ENCODE results near the gene KDSR.

DNA sequence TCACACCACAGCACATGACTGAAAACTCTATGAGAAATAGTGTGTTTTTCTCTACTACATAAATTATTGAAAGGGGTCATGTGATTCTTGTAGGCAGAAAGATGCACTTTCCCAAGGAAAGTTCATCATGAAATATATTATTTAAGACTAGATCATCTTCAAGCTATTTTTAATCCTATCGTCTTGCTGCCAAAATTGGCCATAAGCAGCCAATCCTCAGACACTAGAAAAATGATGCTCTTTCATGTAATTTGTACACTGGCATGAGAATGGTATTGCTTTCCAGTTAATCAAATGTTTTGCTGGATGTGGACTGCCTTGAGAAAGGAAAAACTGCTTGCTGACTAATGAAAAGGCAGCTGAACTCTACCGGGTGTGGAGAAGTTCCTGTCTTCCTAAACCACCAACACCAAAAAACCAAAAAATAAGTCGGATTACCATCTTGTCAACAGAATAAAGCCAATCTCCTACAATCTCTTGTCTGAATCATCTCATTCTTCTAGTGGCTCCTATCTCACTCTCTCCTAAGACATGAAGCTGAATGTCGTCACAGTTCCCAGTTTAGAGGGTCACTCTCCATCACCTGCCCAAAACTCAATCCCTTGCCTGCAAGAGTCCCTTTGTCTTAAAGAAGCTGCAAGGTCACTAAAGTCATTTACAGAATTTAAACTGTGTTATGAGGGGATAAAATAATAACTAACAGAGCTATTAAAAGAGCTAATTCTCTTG, 52.8 kb downstream of the KDSR start:
- TF ChIP-seq, protein P1, sequence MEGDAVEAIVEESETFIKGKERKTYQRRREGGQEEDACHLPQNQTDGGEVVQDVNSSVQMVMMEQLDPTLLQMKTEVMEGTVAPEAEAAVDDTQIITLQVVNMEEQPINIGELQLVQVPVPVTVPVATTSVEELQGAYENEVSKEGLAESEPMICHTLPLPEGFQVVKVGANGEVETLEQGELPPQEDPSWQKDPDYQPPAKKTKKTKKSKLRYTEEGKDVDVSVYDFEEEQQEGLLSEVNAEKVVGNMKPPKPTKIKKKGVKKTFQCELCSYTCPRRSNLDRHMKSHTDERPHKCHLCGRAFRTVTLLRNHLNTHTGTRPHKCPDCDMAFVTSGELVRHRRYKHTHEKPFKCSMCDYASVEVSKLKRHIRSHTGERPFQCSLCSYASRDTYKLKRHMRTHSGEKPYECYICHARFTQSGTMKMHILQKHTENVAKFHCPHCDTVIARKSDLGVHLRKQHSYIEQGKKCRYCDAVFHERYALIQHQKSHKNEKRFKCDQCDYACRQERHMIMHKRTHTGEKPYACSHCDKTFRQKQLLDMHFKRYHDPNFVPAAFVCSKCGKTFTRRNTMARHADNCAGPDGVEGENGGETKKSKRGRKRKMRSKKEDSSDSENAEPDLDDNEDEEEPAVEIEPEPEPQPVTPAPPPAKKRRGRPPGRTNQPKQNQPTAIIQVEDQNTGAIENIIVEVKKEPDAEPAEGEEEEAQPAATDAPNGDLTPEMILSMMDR (IDR thresholded peaks at IDR 0.05): no peak
- TF ChIP-seq POLR2AphosphoS5 (IDR thresholded peaks at IDR 0.05; ENCODE audit: low read depth, low read length): no peak
